ENCODE results near the gene ZFYVE21. TPM values are rescaled to one million over a fixed set of nuclear protein-coding genes. Genes with fewer than 3 reads are reported as not detected.
A peak's percentile ranks its signal among the peaks of the same experiment; 100 is the strongest.

The ZFYVE21 gene
- total and polyA plus RNA-seq, 7 experiments from 2014 or later, result 5.8 to 19.0 (median 15.6) TPM

DNA sequence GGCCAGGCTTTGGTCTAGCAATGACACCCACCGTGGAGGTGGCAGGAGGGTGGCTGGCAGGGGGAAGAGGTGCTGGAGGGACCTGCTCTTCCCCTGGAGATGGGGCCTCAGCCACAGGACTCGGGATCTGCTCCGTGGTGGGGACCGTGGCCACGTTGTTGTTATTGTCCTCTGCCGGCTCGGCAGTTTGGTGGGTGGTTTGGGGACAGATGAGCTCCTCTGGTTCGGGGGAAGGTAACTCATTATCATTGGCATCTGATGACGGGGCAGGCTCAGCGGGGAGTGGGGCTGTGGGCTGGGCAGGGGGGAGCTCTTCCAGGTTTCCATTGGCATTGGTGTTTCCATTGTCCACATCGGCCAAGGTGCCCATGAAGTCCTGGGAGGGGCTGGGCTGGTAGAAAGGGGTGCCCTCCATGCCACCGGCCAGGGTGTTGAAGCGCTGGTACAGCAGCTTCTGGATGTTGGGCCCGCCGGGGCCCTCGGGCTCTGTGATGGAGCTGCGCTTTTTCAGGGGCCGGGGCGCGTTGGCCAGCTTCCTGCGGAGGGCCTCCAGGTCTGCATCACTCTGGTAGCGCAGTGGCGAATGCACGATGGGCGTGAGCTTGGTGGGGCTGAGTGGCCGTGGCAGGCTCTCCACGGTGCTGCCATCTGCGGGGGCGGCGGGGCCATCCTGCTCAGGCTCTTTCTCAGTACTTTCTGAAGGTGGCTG lies 24.3 kb downstream of the ZFYVE21 start:
- Mint-ChIP-seq H3K9me3 (peaks cover 0 to 1% (median 0%) of the 10 kb centered on the region in 11 donors), H3K4me1 (peaks cover 0 to 2% (median 0%) of the 10 kb centered on the region in 7 donors), H3K27ac (no peak overlapping the region), H3K4me3 (no peak overlapping the region), H3K27me3 (no peaks in the 10 kb centered on the region), H3K36me3 (peaks cover 0 to 28% (median 8%) of the 10 kb centered on the region in 5 donors)
- DNase-seq (no peak), ATAC-seq (no peak)
- Histone ChIP-seq H3K4me1 (ENCODE audit: control insufficient read depth in 2 of 2, insufficient read depth in 2 of 2, low read length in 2 of 2) (no peaks in the 10 kb centered on the region), H3K36me3 (ENCODE audit: control insufficient read depth in 2 of 3, insufficient read depth in 3 of 3, low read length in 3 of 3) (peaks cover 0 to 64% (median 0%) of the 10 kb centered on the region in 3 experiments), H3K9me3 (ENCODE audit: control insufficient read depth in 2 of 3, low read length in 3 of 3) (no peaks in the 10 kb centered on the region), H3K27me3 (ENCODE audit: control insufficient read depth in 2 of 2, insufficient read depth in 2 of 2, low read length in 2 of 2) (no peaks in the 10 kb centered on the region), H3K27ac (ENCODE audit: low read depth, low read length) (no peak overlapping the region), H3K4me3 (ENCODE audit: low read length) (no peak overlapping the region)
- ChIA-PET POLR2A (no interaction called here), CTCF (no interaction called here)
- intact Hi-C loops (cut with micrococcal nuclease), result loop anchor here in 1 of 2 donors (10.0 kb wide), 1 partner anchor 55 kb away; no protein-coding TSS in a partner anchor

DNA sequence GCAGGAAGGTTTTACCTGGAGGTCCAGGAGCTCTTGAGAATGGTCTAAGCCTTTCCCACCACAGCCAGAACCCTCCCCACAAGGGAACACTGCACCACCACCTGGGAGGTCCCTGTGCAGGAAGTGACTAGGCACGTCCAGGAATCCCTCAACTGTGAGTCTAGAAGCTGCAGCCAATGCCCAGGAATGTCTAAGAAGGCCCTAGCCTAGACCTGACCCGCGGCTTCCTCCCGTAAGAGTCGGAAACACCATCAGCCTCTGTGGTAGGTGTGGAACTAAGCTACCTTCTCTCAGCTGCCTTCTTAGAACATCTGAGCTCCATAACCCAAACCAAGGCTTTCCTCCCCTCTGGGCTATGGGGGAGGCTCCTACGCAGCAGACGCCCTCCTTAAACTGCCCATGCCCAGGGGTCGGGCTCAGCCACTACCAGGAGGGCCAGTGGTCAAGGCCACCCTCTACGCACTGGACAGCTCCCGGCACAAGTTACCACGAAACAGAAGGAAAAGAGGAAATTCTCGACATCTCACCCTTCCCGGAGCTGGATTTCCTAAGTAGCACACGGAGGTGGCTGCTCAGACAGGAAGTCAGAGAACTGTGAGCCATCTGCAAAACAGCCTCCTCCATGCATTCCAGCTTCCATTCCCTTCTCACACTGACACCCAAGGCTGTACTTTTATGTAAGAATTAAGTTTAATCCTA lies 25.5 kb downstream of the ZFYVE21 start:
- POLR2A ChIA-PET, result no interaction called here

DNA sequence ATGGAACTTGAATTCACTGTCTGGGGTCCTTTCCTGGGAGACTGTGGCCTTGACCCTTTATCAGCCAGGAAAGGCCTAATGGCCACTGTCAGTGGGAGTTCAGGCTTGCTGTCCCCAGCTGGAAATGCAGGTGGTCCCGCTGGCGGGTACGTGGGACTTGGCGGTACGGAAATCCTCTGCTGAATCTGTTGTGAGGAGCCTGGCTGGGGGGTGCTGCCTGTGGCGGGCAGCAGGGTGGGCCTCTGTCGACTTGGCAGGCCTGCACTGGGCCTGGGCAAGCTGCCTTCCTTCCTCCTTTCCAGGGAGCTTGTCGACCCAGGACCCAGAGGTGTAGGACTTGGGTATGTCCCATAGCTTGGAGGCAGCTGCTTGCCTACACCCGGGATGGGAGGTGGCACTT lies 26.3 kb downstream of the ZFYVE21 start:
- POLR2A ChIA-PET, result no interaction called here
- no peaks in the 10 kb centered on the region for H3K27me3 ChIP-seq (ENCODE audit: control insufficient read depth in 2 of 2, insufficient read depth in 2 of 2, low read length in 2 of 2)
- peaks cover 0 to 1% of the 10 kb centered on the region in 2 donors for H3K4me1 ChIP-seq (ENCODE audit: control insufficient read depth in 2 of 2, insufficient read depth in 2 of 2, low read length in 2 of 2)
- intact Hi-C loops (cut with micrococcal nuclease), result loop anchor here in 1 of 2 donors (10.0 kb wide), 1 partner anchor 57 kb away; no protein-coding TSS in a partner anchor
- peaks cover 0 to 2% (median 0%) of the 10 kb centered on the region in 7 donors for H3K4me1 Mint-ChIP-seq
- H3K36me3 ChIP-seq (ENCODE audit: control insufficient read depth in 2 of 3, insufficient read depth in 3 of 3, low read length in 3 of 3), result peaks cover 0 to 54% (median 0%) of the 10 kb centered on the region in 3 experiments
- ATAC-seq (no peak), DNase-seq (no peak)
- no peak overlapping the region for H3K4me3 Mint-ChIP-seq
- peaks cover 0 to 1% (median 0%) of the 10 kb centered on the region in 11 donors for H3K9me3 Mint-ChIP-seq
- peaks cover 0 to 31% (median 8%) of the 10 kb centered on the region in 5 donors for H3K36me3 Mint-ChIP-seq
- H3K27me3 Mint-ChIP-seq, result no peaks in the 10 kb centered on the region
- H3K9me3 ChIP-seq (ENCODE audit: control insufficient read depth in 2 of 3, low read length in 3 of 3), result no peaks in the 10 kb centered on the region
- no peak overlapping the region for H3K27ac Mint-ChIP-seq
- CTCF ChIA-PET, result no interaction called here
- no peak overlapping the region for H3K4me3 ChIP-seq (ENCODE audit: low read length)
- no peak overlapping the region for H3K27ac ChIP-seq (ENCODE audit: low read depth, low read length)

More for the DNA sequence above, 25.5 kb downstream of the ZFYVE21 start:
- Mint-ChIP-seq H3K9me3 (peaks cover 0 to 1% (median 0%) of the 10 kb centered on the region in 11 donors), H3K36me3 (peaks cover 0 to 28% (median 8%) of the 10 kb centered on the region in 5 donors), H3K27me3 (no peaks in the 10 kb centered on the region), H3K4me1 (peaks cover 0 to 2% (median 0%) of the 10 kb centered on the region in 7 donors), H3K27ac (no peak overlapping the region), H3K4me3 (no peak overlapping the region)
- no peak overlapping the region for H3K4me3 ChIP-seq (ENCODE audit: low read length)
- H3K27ac ChIP-seq (ENCODE audit: low read depth, low read length), result no peak overlapping the region
- H3K4me1 ChIP-seq (ENCODE audit: control insufficient read depth in 2 of 2, insufficient read depth in 2 of 2, low read length in 2 of 2), result no peaks in the 10 kb centered on the region
- no peak for ATAC-seq
- no peaks in the 10 kb centered on the region for H3K27me3 ChIP-seq (ENCODE audit: control insufficient read depth in 2 of 2, insufficient read depth in 2 of 2, low read length in 2 of 2)
- H3K9me3 ChIP-seq (ENCODE audit: control insufficient read depth in 2 of 3, low read length in 3 of 3), result no peaks in the 10 kb centered on the region
- peaks cover 0 to 58% (median 0%) of the 10 kb centered on the region in 3 experiments for H3K36me3 ChIP-seq (ENCODE audit: control insufficient read depth in 2 of 3, insufficient read depth in 3 of 3, low read length in 3 of 3)
- CTCF ChIA-PET, result no interaction called here
- no peak for DNase-seq
- intact Hi-C loops (cut with micrococcal nuclease), result loop anchor here in 1 of 2 donors (10.0 kb wide), 1 partner anchor 56 kb away; no protein-coding TSS in a partner anchor

DNA sequence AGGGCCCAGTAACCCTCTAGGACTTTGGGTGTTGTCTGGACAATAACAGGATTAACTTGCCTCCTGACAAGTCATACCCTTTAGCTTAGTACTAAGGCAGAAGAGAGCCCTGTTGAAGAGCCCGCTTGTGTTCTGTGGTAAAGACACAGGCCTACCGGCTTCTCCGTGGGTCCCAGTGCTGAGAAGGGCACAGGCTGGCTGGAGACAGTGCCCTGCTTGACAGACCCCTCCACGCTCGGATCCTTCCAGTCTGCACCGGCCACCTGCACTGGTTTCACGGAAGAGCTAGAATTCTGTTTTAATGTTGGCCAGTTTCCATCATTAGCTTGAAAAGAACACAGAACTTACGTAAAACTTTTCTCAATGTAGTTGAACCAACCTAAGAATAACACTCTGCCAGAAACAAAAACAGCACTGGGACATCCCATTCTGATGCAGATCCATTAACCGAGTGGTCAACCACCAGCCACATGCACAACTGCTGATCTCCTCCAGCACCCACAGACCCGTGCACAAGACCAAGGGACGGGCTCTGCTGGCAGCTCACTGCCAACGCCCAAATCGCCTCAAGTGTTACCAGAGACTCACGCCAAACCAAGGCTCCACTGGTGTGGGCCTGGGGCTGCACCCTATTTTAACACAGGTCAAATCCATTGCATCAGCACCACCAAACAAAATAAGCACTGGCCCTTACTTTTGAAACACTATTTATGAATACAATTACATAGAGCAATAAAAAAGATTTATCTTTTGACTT lies 27.1 kb downstream of the ZFYVE21 start:
- no peak overlapping the region for H3K27ac ChIP-seq (ENCODE audit: low read depth, low read length)
- no peak for DNase-seq
- H3K9me3 ChIP-seq (ENCODE audit: control insufficient read depth in 2 of 3, low read length in 3 of 3), result no peaks in the 10 kb centered on the region
- POLR2A ChIA-PET, result no interaction called here
- intact Hi-C loops (cut with micrococcal nuclease), result loop anchor here in 1 of 2 donors (10.0 kb wide), 1 partner anchor 58 kb away; no protein-coding TSS in a partner anchor
- ATAC-seq, result no peak
- no peak overlapping the region for H3K4me3 ChIP-seq (ENCODE audit: low read length)
- Mint-ChIP-seq H3K4me3 (no peak overlapping the region), H3K4me1 (peaks cover 0 to 5% (median 0%) of the 10 kb centered on the region in 7 donors), H3K27ac (peak overlapping the region in 1 of 9 donors; percentile 25), H3K36me3 (peaks cover 0 to 28% (median 8%) of the 10 kb centered on the region in 5 donors), H3K27me3 (no peaks in the 10 kb centered on the region), H3K9me3 (peaks cover 0 to 1% (median 0%) of the 10 kb centered on the region in 11 donors)
- H3K4me1 ChIP-seq (ENCODE audit: control insufficient read depth in 2 of 2, insufficient read depth in 2 of 2, low read length in 2 of 2), result peaks cover under 1 to 9% of the 10 kb centered on the region in 2 donors
- CTCF ChIA-PET, result no interaction called here
- H3K36me3 ChIP-seq (ENCODE audit: control insufficient read depth in 2 of 3, insufficient read depth in 3 of 3, low read length in 3 of 3), result peaks cover 0 to 46% (median 0%) of the 10 kb centered on the region in 3 experiments
- no peaks in the 10 kb centered on the region for H3K27me3 ChIP-seq (ENCODE audit: control insufficient read depth in 2 of 2, insufficient read depth in 2 of 2, low read length in 2 of 2)

DNA sequence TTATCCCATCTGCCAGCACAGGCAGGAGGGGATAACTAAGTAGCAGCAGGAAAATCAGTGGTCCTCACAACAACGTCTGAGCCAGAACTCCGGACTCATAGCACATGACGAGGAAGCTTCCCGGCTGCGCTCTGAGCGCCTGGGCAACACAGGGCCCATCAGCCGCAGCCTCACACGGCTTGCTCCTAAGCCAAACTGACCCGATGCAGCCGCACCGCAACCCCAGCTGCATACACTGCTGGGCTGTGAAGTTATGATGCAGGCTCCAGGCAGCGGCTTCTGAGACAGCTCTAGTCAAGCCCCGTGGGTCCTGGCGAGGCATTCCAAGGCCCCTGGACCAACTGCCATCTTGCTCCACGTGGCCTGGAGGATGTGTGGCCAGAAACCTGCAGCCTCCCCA lies 28.1 kb downstream of the ZFYVE21 start:
- no peak for DNase-seq
- Mint-ChIP-seq H3K36me3 (peaks cover 0 to 18% (median 0%) of the 10 kb centered on the region in 5 donors), H3K27ac (peak overlapping the region in 1 of 9 donors; percentile 76), H3K4me3 (no peak overlapping the region), H3K4me1 (peaks cover 0 to 15% (median 8%) of the 10 kb centered on the region in 7 donors), H3K27me3 (no peaks in the 10 kb centered on the region), H3K9me3 (no peaks in the 10 kb centered on the region)
- no peak overlapping the region for H3K4me3 ChIP-seq (ENCODE audit: low read length)
- POLR2A ChIA-PET, result no interaction called here
- peaks cover 0 to 36% (median 0%) of the 10 kb centered on the region in 3 experiments for H3K36me3 ChIP-seq (ENCODE audit: control insufficient read depth in 2 of 3, insufficient read depth in 3 of 3, low read length in 3 of 3)
- H3K27me3 ChIP-seq (ENCODE audit: control insufficient read depth in 2 of 2, insufficient read depth in 2 of 2, low read length in 2 of 2), result no peaks in the 10 kb centered on the region
- no peak overlapping the region for H3K27ac ChIP-seq (ENCODE audit: low read depth, low read length)
- H3K4me1 ChIP-seq (ENCODE audit: control insufficient read depth in 2 of 2, insufficient read depth in 2 of 2, low read length in 2 of 2), result peaks cover 11 to 19% of the 10 kb centered on the region in 2 donors
- intact Hi-C loops (cut with micrococcal nuclease), result loop anchor here in 1 of 2 donors (10.0 kb wide), 1 partner anchor 59 kb away; no protein-coding TSS in a partner anchor
- CTCF ChIA-PET, result no interaction called here
- H3K9me3 ChIP-seq (ENCODE audit: control insufficient read depth in 2 of 3, low read length in 3 of 3), result no peaks in the 10 kb centered on the region
- no peak for ATAC-seq
